Measurements from ENCODE around the gene HNRNPUL1.

GRCh38 chr19:41294393-41294792, 30.2 kb downstream of the HNRNPUL1 start:
- no peak for TF ChIP-seq CTCF (conservative IDR thresholded peaks at IDR 0.05; ENCODE audit: low read length)
- TF ChIP-seq EZH2phosphoT487 (IDR thresholded peaks at IDR 0.05; ENCODE audit: borderline replicate concordance) = no peak

Measured in Loucy (cell line).